HepG2 (cell line): Measurements from ENCODE around the gene CTNNBL1. TPM values are rescaled to one million over a fixed set of nuclear protein-coding genes. Genes with fewer than 3 reads are reported as not detected.

Experiments used
- ATAC-seq: fragments of 200-7000 bp; cut with Tn5 transposase; 3 replicates; pipeline ENCODE4 v1.9.1; 2020; ENCODE audit warnings: mild to moderate bottlenecking, moderate library complexity
- BruUV-seq: library from RNA; stranded (reverse); fragments of 400-500 nt; replicated peaks from 2 replicates; lab custom pipeline; 2021; lab: Mats Ljungman, UMichigan
- CTCF ChIA-PET: fragments of 300-600 bp; formaldehyde crosslinking; extraction: SDS; loops from one replicate; lab custom pipeline; 2021; ENCODE audit warnings: low total read pairs, inconsistent platforms, low intra/inter-chr PET ratio; lab: Yijun Ruan, JAX
- POLR2A ChIA-PET: fragments of 350-600 bp; sonication (Branson Sonifier 250); formaldehyde crosslinking; loops from one replicate; lab custom pipeline; 2020; ENCODE audit warnings: antibody characterized with exemption, inconsistent platforms; lab: Yijun Ruan, JAX
- DNase-seq: peaks from one replicate; pipeline ENCODE4 v3.0.0-alpha.2; 2015; ENCODE audit warnings: low spot score
- FAIRE-seq: peaks from 3 replicates; lab custom pipeline; 2011; peaks lifted over from hg19 to GRCh38; lab: Jason Lieb, UNC
- H2AFZ ChIP-seq: one replicate; pipeline ENCODE4 v1.6.1; 2011; ENCODE audit warnings: low read length, inconsistent platforms
- H3K27ac ChIP-seq: fragments of 300-600 bp; 3 replicates; pipeline ENCODE4 v1.8.0; 2011; ENCODE audit warnings: mixed run types, mild to moderate bottlenecking, mixed read lengths, low read length, inconsistent platforms; ENCODE audit not compliant: insufficient read depth; ENCODE audit errors: extremely low read length
- H3K27me3 ChIP-seq, 2 experiments: fragments of 200-600 bp in 1 of 2; 2 replicates in 1 of 2; 3 replicates in 1 of 2; pipeline versions ENCODE4 v1.6.0 to v1.8.0; 2011; ENCODE audit warnings: low read length in 2 of 2, mild to moderate bottlenecking in 2 of 2, moderate library complexity in 2 of 2, inconsistent platforms in 1 of 2; ENCODE audit not compliant: insufficient read depth in 2 of 2, control insufficient read depth in 1 of 2
- H3K36me3 ChIP-seq, 2 experiments: fragments of 200-600 bp in 1 of 2; replicated peaks in 1 of 2; 2 replicates in 1 of 2; 3 replicates in 1 of 2; pipeline versions ENCODE4 v1.5.1 to v1.8.0; 2011; ENCODE audit warnings: low read length in 2 of 2, inconsistent platforms in 1 of 2; ENCODE audit not compliant: insufficient read depth in 2 of 2, control insufficient read depth in 1 of 2
- H3K4me1 ChIP-seq: 2 replicates; pipeline ENCODE4 v1.5.1; 2012; ENCODE audit warnings: low read length, inconsistent platforms; ENCODE audit not compliant: insufficient read depth
- H3K4me2 ChIP-seq: 2 replicates; pipeline ENCODE4 v1.6.0; 2011; ENCODE audit warnings: low read depth, low read length, inconsistent platforms
- H3K4me3 ChIP-seq, 3 experiments: fragments of 200-600 bp in 1 of 3; sonication (generic), shearing (Covaris generic) in 1 of 3; replicated peaks in 1 of 3; 2 replicates each; pipeline ENCODE4 v1.5.1; 2011 to 2016; ENCODE audit warnings: low read length in 3 of 3, inconsistent platforms in 2 of 3, low read depth in 2 of 3, mild to moderate bottlenecking in 2 of 3, control low read depth in 1 of 3, mixed read lengths in 1 of 3; ENCODE audit not compliant: insufficient read depth in 1 of 3
- H3K79me2 ChIP-seq: one replicate; pipeline ENCODE4 v1.6.1; 2011; ENCODE audit warnings: low read length, inconsistent platforms; ENCODE audit not compliant: insufficient read depth
- H3K9ac ChIP-seq: 2 replicates; pipeline ENCODE4 v1.6.0; 2011; ENCODE audit warnings: mild to moderate bottlenecking, low read depth, low read length, inconsistent platforms; ENCODE audit not compliant: insufficient read depth
- H3K9me3 ChIP-seq: 2 replicates; pipeline ENCODE4 v1.5.1; 2012; ENCODE audit warnings: mild to moderate bottlenecking, low read length
- H4K20me1 ChIP-seq: 2 replicates; pipeline ENCODE4 v1.6.0; 2011; ENCODE audit warnings: inconsistent platforms, mild to moderate bottlenecking, low read length, moderate library complexity; ENCODE audit not compliant: insufficient read depth
- EEA1 ChIP-seq: sonication (generic); formaldehyde crosslinking; IDR thresholded peaks from 2 replicates; pipeline ENCODE4 v1.5.1; 2020; ENCODE audit warnings: mild to moderate bottlenecking, missing genetic modification reagents, borderline replicate concordance
- EHMT2 ChIP-seq: fragments of 200-600 bp; sonication (generic); IDR thresholded peaks from 2 replicates; pipeline ENCODE4 v1.7.0; 2017; ENCODE audit warnings: antibody characterized with exemption, low read depth, low read length, borderline replicate concordance
- HCFC1 ChIP-seq: fragments of 150-350 bp; IDR thresholded peaks from 2 replicates; pipeline ENCODE4 v1.6.1; 2014; ENCODE audit warnings: low read depth, low read length
- HMG20A ChIP-seq: IDR thresholded peaks from 2 replicates; pipeline ENCODE4 v1.6.1; 2016; ENCODE audit warnings: borderline replicate concordance
- MIXL1 ChIP-seq: IDR thresholded peaks from 2 replicates; pipeline ENCODE4 v1.6.1; 2016
- PLRG1 ChIP-seq: fragments of 450-650 bp; conservative IDR thresholded peaks from 2 replicates; pipeline ENCODE4 v1.6.1; 2016
- RARA ChIP-seq: IDR thresholded peaks from 2 replicates; pipeline ENCODE4 v1.6.1; 2016; ENCODE audit warnings: missing genetic modification reagents, missing compliant biosample characterization
- TBL1XR1 ChIP-seq: fragments of 150-350 bp; IDR thresholded peaks from 2 replicates; pipeline ENCODE4 v1.6.1; 2014; ENCODE audit warnings: borderline replicate concordance, low read length; ENCODE audit not compliant: partially characterized antibody
- ZBTB20 ChIP-seq: sonication (generic); formaldehyde crosslinking; IDR thresholded peaks from 2 replicates; pipeline ENCODE4 v1.8.1; 2023; ENCODE audit warnings: missing genetic modification reagents, low read depth, mild to moderate bottlenecking, borderline replicate concordance
- ZKSCAN8 ChIP-seq: IDR thresholded peaks from 2 replicates; pipeline ENCODE4 v1.6.1; 2016; ENCODE audit warnings: borderline replicate concordance, missing genetic modification reagents, missing compliant biosample characterization
- ZNF230 ChIP-seq: sonication (generic); formaldehyde crosslinking; IDR thresholded peaks from 2 replicates; pipeline ENCODE4 v1.4.0; 2020; ENCODE audit warnings: mild to moderate bottlenecking, missing genetic modification reagents
- ZNF530 ChIP-seq: sonication (generic); formaldehyde crosslinking; IDR thresholded peaks from 2 replicates; pipeline ENCODE4 v1.5.0; 2020; ENCODE audit warnings: low read depth, mild to moderate bottlenecking, missing genetic modification reagents
- ZNF549 ChIP-seq: sonication (generic); formaldehyde crosslinking; IDR thresholded peaks from 2 replicates; pipeline ENCODE4 v1.5.0; 2020; ENCODE audit warnings: missing genetic modification reagents
- ZNF562 ChIP-seq: sonication (generic); formaldehyde crosslinking; IDR thresholded peaks from 2 replicates; pipeline ENCODE4 v1.8.0; 2022; ENCODE audit warnings: missing genetic modification reagents, borderline replicate concordance
- ZNF674 ChIP-seq: sonication (generic); formaldehyde crosslinking; IDR thresholded peaks from 2 replicates; pipeline ENCODE4 v1.5.0; 2020; ENCODE audit warnings: low read depth, mild to moderate bottlenecking, missing genetic modification reagents
- WGBS: methylation state at CpG from one replicate; pipeline ENCODE4 v1.1.6; 2017; ENCODE audit warnings: low lambda C conversion rate; 5-methylcytosine and 5-hydroxymethylcytosine counted together
- in situ Hi-C: cut with HindIII; loops from 2 replicates; pipeline ENCODE4 v1.10.0; 2017; ENCODE audit warnings: low pct_unique_long_range_greater_than_20kb; ENCODE audit not compliant: extremely low pct_ligation_motif_present
- intact Hi-C: fragments of 100-400 bp; cut with micrococcal nuclease; formaldehyde crosslinking; loops from one replicate; pipeline ENCODE4 v1.10.0; 2022; ENCODE audit not compliant: unreplicated experiment
- polyA plus RNA-seq, 8 experiments: library from polyadenylated mRNA; depleted of rRNA in 3 of 8; stranded (reverse) in 7 of 8; unstranded in 1 of 8; fragments of >200 nt; fragmentation: Illumina TruSeq in 4 of 8; extraction: Trizol in 4 of 8; gene quantifications; 2 replicates each; pipeline versions ENCODE4 v1.2.1 to v1.2.3, GENCODE V29; 2011 to 2016; ENCODE audit warnings: low read depth in 4 of 8, missing spikeins in 1 of 8, mixed read lengths in 1 of 8; ENCODE audit not compliant: insufficient read depth in 1 of 8
- total RNA-seq, 5 experiments: library from RNA; depleted of rRNA; stranded (reverse); fragments of >200 nt; fragmentation: Illumina TruSeq; extraction: Trizol; gene quantifications; 2 replicates each; pipeline ENCODE4 v1.2.3, GENCODE V29; 2016; ENCODE audit warnings: low read depth in 1 of 5
- TF ChIP-seq, protein P1 (sequence below): sonication (generic); formaldehyde crosslinking; IDR thresholded peaks from 2 replicates; pipeline ENCODE4 v1.9.0; 2021; ENCODE audit warnings: missing genetic modification reagents, borderline replicate concordance
- TF ChIP-seq, protein P2 (sequence below): sonication (generic); formaldehyde crosslinking; IDR thresholded peaks from 2 replicates; pipeline ENCODE4 v1.4.0; 2020; ENCODE audit warnings: missing genetic modification reagents
- TF ChIP-seq, protein P3 (sequence below): sonication (generic); formaldehyde crosslinking; conservative IDR thresholded peaks from 2 replicates; pipeline ENCODE4 v1.4.0; 2020; ENCODE audit warnings: missing genetic modification reagents
- TF ChIP-seq, protein P4 (sequence below): sonication (generic); formaldehyde crosslinking; IDR thresholded peaks from 2 replicates; pipeline ENCODE4 v1.5.0; 2020; ENCODE audit warnings: missing genetic modification reagents

Gene CTNNBL1
- total and polyA plus RNA-seq, 2 of the 13 experiments (the other 11 are each of a cell fraction or from before 2014, with no cell fraction given): 49.3 to 94.6 TPM

DNA sequence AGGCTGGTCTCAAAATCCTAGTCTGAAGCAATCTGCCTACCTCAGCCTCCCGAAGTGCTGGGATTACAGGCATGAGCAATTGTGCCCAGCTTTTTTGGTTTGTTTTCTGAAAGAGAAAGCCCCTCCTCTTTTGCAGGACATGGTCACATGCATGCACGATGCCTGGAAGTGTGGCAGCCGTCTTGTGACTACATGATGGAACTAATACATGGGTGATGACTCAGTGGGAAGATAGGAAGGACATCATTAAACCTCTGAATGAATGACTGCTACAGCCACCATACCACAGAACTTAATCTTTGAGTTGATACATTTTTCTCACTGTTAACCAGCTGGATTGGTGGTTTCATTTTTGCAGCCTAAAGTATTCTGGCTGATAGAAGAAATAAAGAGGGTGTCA, 13.4 kb upstream of the CTNNBL1 start:
- POLR2A ChIA-PET: no interaction called here
- no peaks in the 10 kb centered on the region for H4K20me1 ChIP-seq
- no peak overlapping the region for H3K4me3 ChIP-seq
- H3K4me2 ChIP-seq: no peak overlapping the region; the same call in 1 of the 2 replicates
- H2AFZ ChIP-seq: no peak overlapping the region
- no peaks in the 10 kb centered on the region for H3K9me3 ChIP-seq
- no TSS peak for BruUV-seq
- peaks cover 0 to 1% of the 10 kb centered on the region in 2 experiments; a peak in 1 of 5 replicates for H3K27me3 ChIP-seq
- H3K36me3 ChIP-seq: no peaks in the 10 kb centered on the region
- DNase-seq: no peak
- H3K9ac ChIP-seq: no peak overlapping the region
- H3K79me2 ChIP-seq: no peaks in the 10 kb centered on the region
- no peak for TF ChIP-seq ZNF530 (CRISPR knock-in tag)
- no peak for TF ChIP-seq PLRG1
- no peak for TF ChIP-seq ZNF549
- TF ChIP-seq, protein P1, sequence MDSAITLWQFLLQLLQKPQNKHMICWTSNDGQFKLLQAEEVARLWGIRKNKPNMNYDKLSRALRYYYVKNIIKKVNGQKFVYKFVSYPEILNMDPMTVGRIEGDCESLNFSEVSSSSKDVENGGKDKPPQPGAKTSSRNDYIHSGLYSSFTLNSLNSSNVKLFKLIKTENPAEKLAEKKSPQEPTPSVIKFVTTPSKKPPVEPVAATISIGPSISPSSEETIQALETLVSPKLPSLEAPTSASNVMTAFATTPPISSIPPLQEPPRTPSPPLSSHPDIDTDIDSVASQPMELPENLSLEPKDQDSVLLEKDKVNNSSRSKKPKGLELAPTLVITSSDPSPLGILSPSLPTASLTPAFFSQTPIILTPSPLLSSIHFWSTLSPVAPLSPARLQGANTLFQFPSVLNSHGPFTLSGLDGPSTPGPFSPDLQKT (CRISPR knock-in tag): no peak
- TF ChIP-seq ZKSCAN8 (CRISPR knock-in tag): no peak
- no peak for TF ChIP-seq ZNF230
- no peak for TF ChIP-seq HMG20A (CRISPR knock-in tag)
- TF ChIP-seq RARA (CRISPR knock-in tag): no peak
- no peak for TF ChIP-seq EEA1 (CRISPR knock-in tag)
- TF ChIP-seq MIXL1 (CRISPR knock-in tag): no peak
- TF ChIP-seq ZNF674 (CRISPR knock-in tag): no peak
- no peak for TF ChIP-seq EHMT2
- TF ChIP-seq, protein P2, sequence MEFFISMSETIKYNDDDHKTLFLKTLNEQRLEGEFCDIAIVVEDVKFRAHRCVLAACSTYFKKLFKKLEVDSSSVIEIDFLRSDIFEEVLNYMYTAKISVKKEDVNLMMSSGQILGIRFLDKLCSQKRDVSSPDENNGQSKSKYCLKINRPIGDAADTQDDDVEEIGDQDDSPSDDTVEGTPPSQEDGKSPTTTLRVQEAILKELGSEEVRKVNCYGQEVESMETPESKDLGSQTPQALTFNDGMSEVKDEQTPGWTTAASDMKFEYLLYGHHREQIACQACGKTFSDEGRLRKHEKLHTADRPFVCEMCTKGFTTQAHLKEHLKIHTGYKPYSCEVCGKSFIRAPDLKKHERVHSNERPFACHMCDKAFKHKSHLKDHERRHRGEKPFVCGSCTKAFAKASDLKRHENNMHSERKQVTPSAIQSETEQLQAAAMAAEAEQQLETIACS (CRISPR knock-in tag): no peak
- TF ChIP-seq TBL1XR1: no peak
- TF ChIP-seq, protein P3, sequence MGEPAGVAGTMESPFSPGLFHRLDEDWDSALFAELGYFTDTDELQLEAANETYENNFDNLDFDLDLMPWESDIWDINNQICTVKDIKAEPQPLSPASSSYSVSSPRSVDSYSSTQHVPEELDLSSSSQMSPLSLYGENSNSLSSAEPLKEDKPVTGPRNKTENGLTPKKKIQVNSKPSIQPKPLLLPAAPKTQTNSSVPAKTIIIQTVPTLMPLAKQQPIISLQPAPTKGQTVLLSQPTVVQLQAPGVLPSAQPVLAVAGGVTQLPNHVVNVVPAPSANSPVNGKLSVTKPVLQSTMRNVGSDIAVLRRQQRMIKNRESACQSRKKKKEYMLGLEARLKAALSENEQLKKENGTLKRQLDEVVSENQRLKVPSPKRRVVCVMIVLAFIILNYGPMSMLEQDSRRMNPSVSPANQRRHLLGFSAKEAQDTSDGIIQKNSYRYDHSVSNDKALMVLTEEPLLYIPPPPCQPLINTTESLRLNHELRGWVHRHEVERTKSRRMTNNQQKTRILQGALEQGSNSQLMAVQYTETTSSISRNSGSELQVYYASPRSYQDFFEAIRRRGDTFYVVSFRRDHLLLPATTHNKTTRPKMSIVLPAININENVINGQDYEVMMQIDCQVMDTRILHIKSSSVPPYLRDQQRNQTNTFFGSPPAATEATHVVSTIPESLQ: no peak
- TF ChIP-seq, protein P4, sequence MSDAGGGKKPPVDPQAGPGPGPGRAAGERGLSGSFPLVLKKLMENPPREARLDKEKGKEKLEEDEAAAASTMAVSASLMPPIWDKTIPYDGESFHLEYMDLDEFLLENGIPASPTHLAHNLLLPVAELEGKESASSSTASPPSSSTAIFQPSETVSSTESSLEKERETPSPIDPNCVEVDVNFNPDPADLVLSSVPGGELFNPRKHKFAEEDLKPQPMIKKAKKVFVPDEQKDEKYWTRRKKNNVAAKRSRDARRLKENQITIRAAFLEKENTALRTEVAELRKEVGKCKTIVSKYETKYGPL: no peak
- no peak for TF ChIP-seq ZBTB20 (CRISPR knock-in tag)
- no peak for TF ChIP-seq ZNF562 (CRISPR knock-in tag)
- TF ChIP-seq HCFC1: no peak
- TF ChIP-seq, all 625 proteins: peak for 0
- Histone ChIP-seq H3K27ac (no peak overlapping the region), H3K4me1 (peaks cover 51% of the 10 kb centered on the region)
- FAIRE-seq: no peak
- in situ Hi-C loops: no loop called here
- ATAC-seq: no peak
- WGBS: 4% methylated on average over 3 of the region's 3 CpGs
- intact Hi-C loops: no loop called here
- CTCF ChIA-PET: no interaction called here
